NCI-H1417 (cell line): Measurements from ENCODE around the gene GLG1.
A peak's percentile ranks its signal among the peaks of the same experiment; 100 is the strongest.
"Not testable (repeated sequence)": the region's sequence is repeated elsewhere in the genome, so short reads cannot be mapped to it uniquely, and the experiment has no call there.

Experiments used
- DNase-seq, 3 experiments: peaks; one replicate each; lab custom pipeline; 2025; lab: John Stamatoyannopoulos, UW

GLG1 gene

DNA sequence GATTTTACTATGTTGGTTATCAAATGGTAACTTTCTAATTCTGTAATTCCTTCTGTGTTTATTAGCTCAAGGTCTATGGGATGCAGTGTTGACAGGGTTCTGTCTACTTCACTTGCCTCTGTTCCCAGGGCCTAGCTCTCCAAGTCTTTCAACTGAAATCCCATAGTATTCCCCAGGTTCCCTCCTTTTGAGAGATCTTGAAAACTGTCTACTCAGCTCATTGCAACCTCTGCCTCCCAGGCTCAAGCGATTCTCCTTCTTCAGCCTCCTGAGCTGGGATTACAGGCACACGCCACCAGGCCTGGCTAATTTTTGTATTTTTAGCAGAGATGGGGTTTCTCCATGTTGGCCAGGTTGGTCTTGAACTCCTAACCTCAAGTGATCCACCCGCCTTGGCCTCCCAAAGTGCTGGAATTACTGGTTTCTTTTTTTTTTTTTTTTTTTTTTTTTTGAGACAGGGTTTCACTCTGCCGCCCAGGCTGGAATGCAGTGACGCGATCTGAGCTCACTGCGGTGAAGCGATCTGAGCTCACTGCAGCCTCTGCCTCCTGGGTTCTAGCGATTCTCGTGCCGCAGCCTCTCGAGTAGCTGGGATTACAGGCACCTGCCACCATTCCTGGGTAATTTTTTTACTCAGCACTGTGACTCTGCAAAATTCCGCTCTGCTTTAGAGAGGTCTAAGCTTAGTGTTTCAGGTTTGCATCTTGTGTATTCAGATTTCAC is 163.1 kb downstream of the GLG1 start:
- not testable (repeated sequence) for DNase-seq

GRCh38 chr16:74439685-74440084 is 167.2 kb downstream of the GLG1 start:
- DNase-seq = no peak

DNA sequence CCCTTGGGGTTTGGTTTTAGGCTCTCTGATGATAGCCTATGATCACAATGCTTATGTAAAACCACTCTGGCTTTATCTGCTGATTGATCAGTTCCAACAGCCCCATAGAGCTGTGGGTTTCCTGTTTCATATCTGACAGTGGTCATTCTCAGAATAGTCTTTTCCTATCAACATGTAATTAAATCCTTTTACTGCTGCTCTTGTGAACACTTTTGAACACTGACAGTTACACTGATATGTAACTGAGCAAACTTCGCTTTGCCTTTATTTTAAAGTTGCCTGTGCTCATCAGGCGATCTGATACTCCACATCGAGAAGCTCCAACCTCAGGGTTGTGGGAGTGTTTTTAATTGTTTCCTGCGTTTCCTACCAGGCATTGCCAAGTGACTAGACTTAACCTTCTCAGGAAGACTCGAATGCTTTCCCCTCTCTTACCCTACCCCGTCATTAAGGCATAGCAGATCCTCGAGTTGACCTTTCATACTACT is 168.4 kb downstream of the GLG1 start:
- DNase-seq = no peak

- no peak for DNase-seq
Observed at GRCh38 chr16:74431516-74431915, 175.4 kb downstream of the GLG1 start.

GRCh38 chr16:74430036-74430712 is 176.7 kb downstream of the GLG1 start:
- peak; percentile 1 to 56 (median 20) for DNase-seq

DNA sequence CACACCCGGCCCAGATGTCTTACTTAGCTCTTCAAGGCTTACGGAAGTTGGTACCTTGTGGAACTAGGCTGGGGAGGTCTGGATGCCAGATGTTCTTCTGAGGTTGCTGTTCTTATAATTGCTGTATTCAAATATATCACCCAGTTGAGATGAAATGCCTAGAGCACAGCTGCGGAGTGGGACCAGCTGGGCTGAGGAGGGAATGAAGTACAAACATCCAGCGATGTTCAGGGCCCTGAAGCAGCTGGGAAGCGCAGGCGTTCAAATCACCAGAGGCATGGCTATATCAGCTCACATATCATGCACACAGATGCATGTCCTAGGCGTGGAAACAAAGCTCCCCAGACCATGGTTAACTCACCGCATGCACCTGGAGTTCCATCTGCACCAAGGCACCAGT is 178.4 kb downstream of the GLG1 start:
- not testable (repeated sequence) for DNase-seq

GRCh38 chr16:74425751-74426150 is 181.2 kb downstream of the GLG1 start:
- DNase-seq = not testable (repeated sequence)

- not testable (repeated sequence) for DNase-seq
Observed at GRCh38 chr16:74423721-74424120, 183.2 kb downstream of the GLG1 start.

GRCh38 chr16:74422086-74422485 is 184.8 kb downstream of the GLG1 start:
- not testable (repeated sequence) for DNase-seq

- not testable (repeated sequence) for DNase-seq
Observed at GRCh38 chr16:74421482-74421785, 185.5 kb downstream of the GLG1 start.

- not testable (repeated sequence) for DNase-seq
Observed at GRCh38 chr16:74420612-74421481, 186.1 kb downstream of the GLG1 start, which contains the start of gene CLEC18B. TSS of gene CLEC18B (minus strand) at chr16:74421478. CDS start at chr16:74421270, 208 bp downstream.

GRCh38 chr16:74419811-74420210 is 187.1 kb downstream of the GLG1 start:
- DNase-seq = not testable (repeated sequence)

DNA sequence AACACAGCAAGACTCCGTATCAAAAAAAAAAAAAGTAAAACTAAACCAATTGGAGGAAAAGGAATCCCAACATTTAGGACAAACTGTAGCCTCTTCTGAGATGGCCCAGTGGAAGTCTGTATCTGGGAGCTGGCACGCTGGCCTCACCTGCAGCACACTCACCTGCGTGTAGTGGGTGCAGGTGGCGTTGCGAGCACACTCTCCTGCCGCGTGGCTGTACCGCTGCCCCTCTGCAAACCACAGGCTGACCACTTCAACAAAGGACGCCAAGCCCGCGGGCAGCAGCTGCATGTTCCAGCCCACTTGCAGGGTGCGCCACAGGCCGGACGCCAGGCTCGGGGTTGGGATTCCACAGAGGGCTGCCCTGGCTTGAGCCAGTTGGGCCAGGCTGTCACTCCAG is 189.0 kb downstream of the GLG1 start:
- DNase-seq = not testable (repeated sequence)

DNA sequence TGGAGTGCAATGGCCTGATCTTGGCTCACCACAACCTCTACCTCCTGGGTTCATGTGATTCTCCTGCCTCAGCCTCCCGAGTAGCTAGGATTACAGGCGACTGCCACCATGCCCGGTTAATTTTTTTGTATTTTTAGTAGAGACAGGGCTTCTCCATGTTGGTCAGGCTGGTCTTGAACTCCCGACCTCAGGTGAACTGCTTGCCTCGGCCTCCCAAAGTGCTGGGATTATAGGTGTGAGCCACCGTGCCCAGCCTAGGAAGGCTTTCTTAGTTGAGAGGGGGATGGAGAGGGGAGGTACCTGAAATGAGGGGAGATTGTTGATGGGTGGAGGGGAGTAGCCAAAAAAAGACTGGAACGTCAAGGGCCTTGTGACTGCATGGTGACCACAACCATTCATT is 193.0 kb downstream of the GLG1 start:
- DNase-seq = not testable (repeated sequence)

DNA sequence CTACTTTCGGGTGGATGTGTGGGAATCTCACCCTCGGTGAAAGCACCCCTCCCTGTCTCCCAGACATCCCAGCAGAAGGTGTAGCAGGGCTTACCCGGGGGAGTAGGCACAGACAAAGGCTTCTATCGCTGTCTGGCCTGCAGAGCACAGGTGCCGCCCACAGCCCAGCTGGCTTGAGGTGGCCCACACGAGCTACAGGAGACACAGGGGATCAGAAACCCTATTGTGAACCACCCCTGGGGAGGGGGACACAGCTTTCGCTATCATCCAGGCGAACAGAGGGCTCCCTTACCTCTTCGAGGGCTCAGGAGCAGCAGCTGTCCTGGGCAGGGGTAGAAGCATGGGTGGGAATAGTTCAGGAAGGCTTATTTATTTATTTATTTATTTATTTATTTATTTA is 193.4 kb downstream of the GLG1 start:
- DNase-seq = not testable (repeated sequence)

DNA sequence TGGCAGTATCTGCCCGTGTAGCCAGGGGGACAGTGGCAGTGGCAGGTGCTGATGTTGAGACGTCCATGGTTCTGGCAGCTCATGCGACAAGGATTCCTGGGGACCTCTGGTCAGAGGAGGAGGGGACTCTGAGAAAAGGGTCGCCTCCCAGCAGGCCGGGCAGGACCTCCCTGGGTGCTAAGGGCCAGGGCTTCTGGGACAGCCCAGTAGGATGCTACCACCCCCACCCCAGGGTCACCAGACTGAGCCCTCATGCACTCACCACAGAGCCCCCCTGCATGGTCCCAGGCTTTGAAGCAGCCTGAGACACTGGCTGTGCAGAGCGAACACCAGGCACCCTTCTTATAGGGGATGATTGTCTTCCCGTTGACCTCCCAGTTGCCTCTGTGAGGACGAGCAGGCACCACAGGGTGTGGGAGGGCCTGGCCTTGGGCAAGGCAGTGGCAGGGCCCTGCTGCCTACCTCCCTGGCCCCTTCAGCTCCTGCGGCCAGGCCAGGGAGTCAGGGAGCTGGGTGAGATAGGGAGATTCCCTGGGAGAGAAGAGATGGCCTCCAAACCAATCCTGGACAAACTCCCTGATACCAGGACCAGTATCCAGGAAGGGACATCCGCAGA is 194.0 kb downstream of the GLG1 start:
- DNase-seq = not testable (repeated sequence)

- DNase-seq = not testable (repeated sequence)
Observed at GRCh38 chr16:74412138-74412774, 194.7 kb downstream of the GLG1 start.

GRCh38 chr16:74410981-74411380 is 195.9 kb downstream of the GLG1 start:
- DNase-seq = not testable (repeated sequence)

GRCh38 chr16:74410057-74410957 is 196.6 kb downstream of the GLG1 start:
- DNase-seq = not testable (repeated sequence)
